K562 (cell line): ENCODE data around the gene PRSS53. TPM values are rescaled to one million over a fixed set of nuclear protein-coding genes. Genes with fewer than 3 reads are reported as not detected.
A peak's percentile ranks its signal among the peaks of the same experiment; 100 is the strongest.

Source experiments
- ATAC-seq: fragments of 200-7000 bp; cut with Tn5 transposase; 3 replicates; pipeline ENCODE4 v1.9.1; 2020; ENCODE audit warnings: moderate library complexity
- BruUV-seq: library from RNA; stranded (reverse); fragments of 400-500 nt; replicated peaks from 2 replicates; lab custom pipeline; 2021; lab: Mats Ljungman, UMichigan
- CTCF ChIA-PET: fragments of 300-600 bp; formaldehyde crosslinking; extraction: SDS; loops from one replicate; lab custom pipeline; 2021; ENCODE audit warnings: low intra/inter-chr PET ratio; lab: Yijun Ruan, JAX
- POLR2A ChIA-PET: fragments of 300-600, 350-650 bp; sonication (Branson Sonifier 250); formaldehyde crosslinking; extraction: SDS; loops from one replicate; lab custom pipeline; 2021; ENCODE audit warnings: antibody characterized with exemption, inconsistent platforms; lab: Yijun Ruan, JAX
- DNase-seq, 4 experiments: peaks; one replicate each; pipeline versions ENCODE4 v3.0.0 to v3.0.0-alpha.2; 2011 to 2018; ENCODE audit warnings: low spot score in 3 of 4, mixed read lengths in 3 of 4; ENCODE audit errors: extremely low read depth in 1 of 4
- FAIRE-seq: peaks from 2 replicates; lab custom pipeline; 2011; peaks lifted over from hg19 to GRCh38; lab: Jason Lieb, UNC
- H2AFZ ChIP-seq: 2 replicates; pipeline ENCODE4 v1.6.0; 2011; ENCODE audit warnings: low read depth, low read length, control low read depth, inconsistent platforms
- H3K27ac ChIP-seq: fragments of 200-600 bp; 3 replicates; pipeline ENCODE4 v1.8.0; 2011; ENCODE audit warnings: low read depth, mild to moderate bottlenecking, control low read depth, inconsistent platforms, low read length, moderate library complexity, mixed read lengths; ENCODE audit errors: extremely low read depth
- H3K27me3 ChIP-seq, 2 experiments: fragments of 300-600 bp in 1 of 2; 2 replicates in 1 of 2; 3 replicates in 1 of 2; pipeline versions ENCODE4 v1.6.0 to v1.8.0; 2011; ENCODE audit warnings: inconsistent platforms in 2 of 2, low read length in 2 of 2, mild to moderate bottlenecking in 1 of 2, mixed read lengths in 1 of 2, moderate library complexity in 1 of 2; ENCODE audit not compliant: control insufficient read depth in 2 of 2, insufficient read depth in 2 of 2
- H3K36me3 ChIP-seq: fragments of 300-600 bp; 3 replicates; pipeline ENCODE4 v1.8.0; 2011; ENCODE audit warnings: mild to moderate bottlenecking, low read length, inconsistent platforms; ENCODE audit not compliant: control insufficient read depth, insufficient read depth
- H3K4me1 ChIP-seq, 2 experiments: fragments of 200-600 bp in 1 of 2; replicated peaks in 1 of 2; 2 replicates in 1 of 2; 3 replicates in 1 of 2; pipeline versions ENCODE4 v1.5.1 to v1.8.0; 2011; ENCODE audit warnings: inconsistent platforms in 2 of 2, low read length in 2 of 2, mild to moderate bottlenecking in 1 of 2, mixed read lengths in 1 of 2, moderate library complexity in 1 of 2; ENCODE audit not compliant: control insufficient read depth in 2 of 2, insufficient read depth in 2 of 2
- H3K4me2 ChIP-seq: 2 replicates; pipeline ENCODE4 v1.6.1; 2011; ENCODE audit warnings: low read length, control low read depth, inconsistent platforms, mixed read lengths; ENCODE audit not compliant: insufficient read depth
- H3K4me3 ChIP-seq: fragments of 200-600 bp; sonication (generic), shearing (Covaris generic); 2 replicates; pipeline ENCODE4 v1.5.1; 2016; ENCODE audit warnings: control low read depth, inconsistent platforms
- H3K79me2 ChIP-seq: fragments of 200-600 bp; 3 replicates; pipeline ENCODE4 v1.8.0; 2011; ENCODE audit warnings: low read length, inconsistent platforms; ENCODE audit not compliant: control insufficient read depth, insufficient read depth
- H3K9ac ChIP-seq, 2 experiments: 2 replicates each; pipeline versions ENCODE4 v1.6.0 to v1.6.1; 2011; ENCODE audit warnings: low read depth in 2 of 2, low read length in 2 of 2, control low read depth in 1 of 2, inconsistent platforms in 1 of 2, mild to moderate bottlenecking in 1 of 2, mixed read lengths in 1 of 2; ENCODE audit not compliant: insufficient read depth in 1 of 2
- H3K9me1 ChIP-seq: one replicate; pipeline ENCODE4 v1.6.0; 2011; ENCODE audit warnings: inconsistent platforms, mild to moderate bottlenecking, low read length, moderate library complexity; ENCODE audit not compliant: control insufficient read depth, insufficient read depth
- H3K9me3 ChIP-seq: replicated peaks from 2 replicates; pipeline ENCODE4 v1.5.1; 2011; ENCODE audit warnings: low read depth, low read length, inconsistent platforms; ENCODE audit not compliant: control insufficient read depth, insufficient read depth
- H4K20me1 ChIP-seq: replicated peaks from 2 replicates; pipeline ENCODE4 v1.6.1; 2011; ENCODE audit warnings: low read length, inconsistent platforms, mixed read lengths; ENCODE audit not compliant: control insufficient read depth, insufficient read depth
- CEBPB ChIP-seq: fragments of 450-650 bp; IDR thresholded peaks from 2 replicates; pipeline ENCODE4 v1.6.1; 2016; ENCODE audit warnings: missing genetic modification characterization, missing compliant biosample characterization
- CXXC5 ChIP-seq: fragments of 250-450 bp; sonication (Bioruptor Pico); IDR thresholded peaks from 2 replicates; pipeline ENCODE4 v1.8.0; 2022; ENCODE audit warnings: inconsistent platforms, mild to moderate bottlenecking, moderate library complexity
- NELFE ChIP-seq: IDR thresholded peaks from 2 replicates; pipeline ENCODE4 v1.6.1; 2011; ENCODE audit warnings: mild to moderate bottlenecking; ENCODE audit not compliant: insufficient read depth, insufficient read length
- NFIC ChIP-seq: fragments of 450-650 bp; IDR thresholded peaks from 2 replicates; pipeline ENCODE4 v1.6.1; 2017; ENCODE audit warnings: mild to moderate bottlenecking, inconsistent platforms
- POLR2B ChIP-seq: fragments of 450-650 bp; IDR thresholded peaks from 2 replicates; pipeline ENCODE4 v1.6.1; 2018; ENCODE audit warnings: low read depth; ENCODE audit not compliant: partially characterized antibody
- WGBS: fragments of 100-300 bp; shearing (Covaris generic); methylation state at CpG from one replicate; pipeline ENCODE4 v1.1.6; 2016; ENCODE audit warnings: low coverage, mixed read lengths; ENCODE audit not compliant: insufficient coverage; ENCODE audit errors: missing lambda C conversion rate; 5-methylcytosine and 5-hydroxymethylcytosine counted together
- in situ Hi-C: fragments of 300-500 bp; cut with MboI; formaldehyde crosslinking; loops from 4 replicates; pipeline ENCODE4 v1.15.0; 2018; ENCODE audit warnings: inconsistent platforms, mixed read lengths
- intact Hi-C: fragments of 100-400 bp; cut with micrococcal nuclease; formaldehyde crosslinking; loops from 2 replicates; pipeline ENCODE4 v1.14.2; 2022
- polyA plus RNA-seq, 8 experiments: library from polyadenylated mRNA; depleted of rRNA in 4 of 8; stranded (reverse) in 5 of 8; unstranded in 3 of 8; fragments of >200 nt; fragmentation: Nextera tagmentation in 2 of 8; fragmentation: Illumina TruSeq in 1 of 8; extraction: Ambion mirVana in 2 of 8; extraction: Trizol in 1 of 8; gene quantifications; 2 replicates each; pipeline versions ENCODE4 v1.2.1 to v1.2.3, GENCODE V29; 2011 to 2014; ENCODE audit warnings: inconsistent platforms in 1 of 8, missing spikeins in 1 of 8
- total RNA-seq, 7 experiments: library from RNA; depleted of rRNA in 6 of 7; stranded (reverse); fragments of >200 nt in 6 of 7; fragmentation: Illumina TruSeq in 2 of 7; extraction: Trizol in 2 of 7; gene quantifications; 2 replicates each; pipeline versions ENCODE4 v1.2.1 to v1.2.3, GENCODE V29; 2011 to 2021; ENCODE audit warnings: low replicate concordance in 1 of 7

Gene PRSS53
- total and polyA plus RNA-seq, 9 of the 15 experiments (the other 6 are each of a cell fraction or from before 2014, with no cell fraction given): 0.40 to 1.9 (median 0.78) TPM; not detected in 2

DNA sequence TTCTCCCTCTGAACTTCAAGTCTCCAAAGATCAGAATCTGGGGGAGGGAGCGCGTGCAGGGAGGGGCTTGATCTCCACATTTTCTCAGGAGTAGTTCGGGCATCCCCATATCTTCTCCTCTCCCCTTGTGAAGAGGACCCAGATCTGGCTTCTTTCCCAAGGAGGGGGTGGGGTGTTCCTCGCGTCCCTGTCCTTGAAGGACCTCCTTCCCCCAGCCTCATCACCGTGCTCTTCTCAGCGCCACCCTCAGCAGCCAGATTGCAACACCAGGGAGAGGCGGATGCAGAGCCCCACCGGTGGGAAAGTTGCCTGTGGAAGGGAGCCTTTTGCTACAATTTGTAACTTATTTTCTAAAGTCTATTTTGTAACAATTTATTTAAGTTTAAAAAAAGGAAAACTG lies 5.7 kb downstream of the PRSS53 start:
- in situ Hi-C loops: no loop called here
- TF ChIP-seq NFIC (peak; percentile 61), NELFE (no peak), POLR2B (peak; percentile 2), CEBPB (tag) (peak; percentile 87), CXXC5 (CRISPR knock-in tag) (0 out of 2 replicates have a peak, but pooled peaks have one; percentile 26)

More for the DNA sequence above, 5.7 kb downstream of the PRSS53 start:
- POLR2A ChIA-PET: interaction anchor here (0.8 to 2.5 kb wide), 4 partner anchors 9 to 97 kb away, joined by 3 to 15 read pairs (median 4); partner anchors contain the start of genes VKORC1 and ZNF668
- no peaks in the 10 kb centered on the region for H3K27me3 ChIP-seq
- H3K79me2 ChIP-seq: peaks cover 7% of the 10 kb centered on the region; the same call in 2 of the 3 replicates
- FAIRE-seq: no peak
- BruUV-seq: no TSS peak
- WGBS: 38% methylated on average over 6 of the region's 9 CpGs
- H3K9me3 ChIP-seq: no peaks in the 10 kb centered on the region
- 0 out of 2 replicates have a peak, but pooled peaks cover 5% of the 10 kb centered on the region for H4K20me1 ChIP-seq
- no peak overlapping the region for H3K27ac ChIP-seq
- H3K9me1 ChIP-seq: no peaks in the 10 kb centered on the region
- peak overlapping the region in 1 of 2 experiments; percentile 37; a peak in 1 of 4 replicates for H3K9ac ChIP-seq
- CTCF ChIA-PET: no interaction called here
- peaks cover 67% of the 10 kb centered on the region; the same call in 2 of the 3 replicates for H3K36me3 ChIP-seq
- no peak overlapping the region for H3K4me2 ChIP-seq
- H3K4me1 ChIP-seq: peaks cover 0 to 79% of the 10 kb centered on the region in 2 experiments; a peak in 3 of 5 replicates
- H3K4me3 ChIP-seq: no peak overlapping the region
- DNase-seq: peak in 2 of 4 experiments; percentile 20 to 45
- ATAC-seq: peak; percentile 24
- no peak overlapping the region for H2AFZ ChIP-seq
- intact Hi-C loops: no loop called here
